Mononuclear cell (primary cell): Measurements from ENCODE around the gene GABARAPL2. TPM values are rescaled to one million over a fixed set of nuclear protein-coding genes. Genes with fewer than 3 reads are reported as not detected.
"Not testable (repeated sequence)": the region's sequence is repeated elsewhere in the genome, so short reads cannot be mapped to it uniquely, and the experiment has no call there.

Experiments
- H3K27me3 ChIP-seq: 2 replicates; pipeline ENCODE4 v1.6.0; 2011; ENCODE audit warnings: low read length, control low read depth; ENCODE audit not compliant: insufficient read depth
- H3K4me1 ChIP-seq: 2 replicates; pipeline ENCODE4 v1.5.1; 2011; ENCODE audit warnings: mild to moderate bottlenecking, low read length, control low read depth; ENCODE audit not compliant: insufficient read depth
- H3K4me3 ChIP-seq: 2 replicates; pipeline ENCODE4 v1.5.1; 2011; ENCODE audit warnings: mild to moderate bottlenecking, low read length, moderate library complexity
- H3K9me3 ChIP-seq: 2 replicates; pipeline ENCODE4 v1.5.1; 2011; ENCODE audit warnings: low read depth, mild to moderate bottlenecking, control low read depth, low read length
- total RNA-seq: library from RNA; depleted of rRNA; stranded (reverse); fragments of >200 nt; gene quantifications from one replicate; pipeline ENCODE4 v1.2.3, GENCODE V29; 2012

Gene GABARAPL2
- total RNA-seq, 1 donor, result 45.1 TPM

- no peaks in the 10 kb centered on the region for H3K9me3 ChIP-seq
- no peak overlapping the region for H3K4me3 ChIP-seq
- H3K27me3 ChIP-seq, result no peaks in the 10 kb centered on the region
- no peaks in the 10 kb centered on the region for H3K4me1 ChIP-seq
Observed at GRCh38 chr16:75541236-75541635, 24.9 kb upstream of the GABARAPL2 start.

- not testable (repeated sequence) for H3K9me3 ChIP-seq, H3K27me3 ChIP-seq, H3K4me3 ChIP-seq, H3K4me1 ChIP-seq
Observed at GRCh38 chr16:75542462-75542861, 23.7 kb upstream of the GABARAPL2 start.

- not testable (repeated sequence) for H3K9me3 ChIP-seq, H3K4me1 ChIP-seq, H3K27me3 ChIP-seq, H3K4me3 ChIP-seq
Observed at GRCh38 chr16:75545879-75546278, 20.3 kb upstream of the GABARAPL2 start.

- no peaks in the 10 kb centered on the region for H3K27me3 ChIP-seq
- H3K9me3 ChIP-seq, result no peaks in the 10 kb centered on the region
- H3K4me1 ChIP-seq, result peaks cover 9% of the 10 kb centered on the region
- H3K4me3 ChIP-seq, result no peak overlapping the region
Observed at GRCh38 chr16:75546293-75546692, 19.9 kb upstream of the GABARAPL2 start.

GRCh38 chr16:75548456-75548855, 17.7 kb upstream of the GABARAPL2 start:
- not testable (repeated sequence) for H3K4me3 ChIP-seq, H3K4me1 ChIP-seq, H3K9me3 ChIP-seq, H3K27me3 ChIP-seq

GRCh38 chr16:75550211-75550662, 15.9 kb upstream of the GABARAPL2 start:
- peaks cover 12% of the 10 kb centered on the region for H3K4me1 ChIP-seq
- no peaks in the 10 kb centered on the region for H3K9me3 ChIP-seq
- H3K4me3 ChIP-seq, result no peak overlapping the region
- H3K27me3 ChIP-seq, result no peaks in the 10 kb centered on the region

- Histone ChIP-seq H3K4me3 (no peak overlapping the region), H3K27me3 (no peaks in the 10 kb centered on the region), H3K9me3 (no peaks in the 10 kb centered on the region), H3K4me1 (peaks cover 24% of the 10 kb centered on the region)
Observed at GRCh38 chr16:75552951-75553350, 13.2 kb upstream of the GABARAPL2 start.

GRCh38 chr16:75555213-75555706, 10.9 kb upstream of the GABARAPL2 start:
- Histone ChIP-seq H3K9me3 (no peaks in the 10 kb centered on the region), H3K4me1 (peaks cover 17% of the 10 kb centered on the region), H3K4me3 (peak overlapping the region; percentile 46), H3K27me3 (no peaks in the 10 kb centered on the region)

GRCh38 chr16:75555707-75556430, 10.3 kb upstream of the GABARAPL2 start, which contains the start of gene TMEM231:
TSS of gene TMEM231 (minus strand) at chr16:75556252. CDS start at chr16:75556209, 43 bp downstream.
- H3K27me3 ChIP-seq, result no peaks in the 10 kb centered on the region
- peaks cover 15% of the 10 kb centered on the region for H3K4me1 ChIP-seq
- H3K4me3 ChIP-seq, result peak within 1 kb of the TSS; percentile 46
- no peaks in the 10 kb centered on the region for H3K9me3 ChIP-seq

- Histone ChIP-seq H3K4me1 (peaks cover 15% of the 10 kb centered on the region), H3K4me3 (peak overlapping the region; percentile 46), H3K27me3 (no peaks in the 10 kb centered on the region), H3K9me3 (no peaks in the 10 kb centered on the region)
Observed at GRCh38 chr16:75556431-75556950, 9.7 kb upstream of the GABARAPL2 start.

- H3K27me3 ChIP-seq, result peaks cover 3% of the 10 kb centered on the region
- peaks cover 15% of the 10 kb centered on the region for H3K4me1 ChIP-seq
- H3K9me3 ChIP-seq, result no peaks in the 10 kb centered on the region
- H3K4me3 ChIP-seq, result no peak overlapping the region
Observed at GRCh38 chr16:75558846-75559401, 7.3 kb upstream of the GABARAPL2 start.

- H3K4me1 ChIP-seq, result peaks cover 15% of the 10 kb centered on the region
- H3K27me3 ChIP-seq, result peaks cover 3% of the 10 kb centered on the region
- no peak overlapping the region for H3K4me3 ChIP-seq
- H3K9me3 ChIP-seq, result no peaks in the 10 kb centered on the region
Observed at GRCh38 chr16:75559564-75560372, 6.4 kb upstream of the GABARAPL2 start.

GRCh38 chr16:75565640-75566039, 539 bp upstream of the GABARAPL2 start:
- H3K27me3 ChIP-seq, result peaks cover 3% of the 10 kb centered on the region
- no peaks in the 10 kb centered on the region for H3K9me3 ChIP-seq
- H3K4me3 ChIP-seq, result peak overlapping the region; percentile 92
- peaks cover 51% of the 10 kb centered on the region for H3K4me1 ChIP-seq

- peak overlapping the region; percentile 92 for H3K4me3 ChIP-seq
- peaks cover 63% of the 10 kb centered on the region for H3K4me1 ChIP-seq
Observed at GRCh38 chr16:75566758-75567255, 628 bp downstream of the GABARAPL2 start.

GRCh38 chr16:75567911-75568310, 1.7 kb downstream of the GABARAPL2 start:
- H3K9me3 ChIP-seq, result no peaks in the 10 kb centered on the region
- peaks cover 1% of the 10 kb centered on the region for H3K27me3 ChIP-seq
- no peak overlapping the region for H3K4me3 ChIP-seq
- H3K4me1 ChIP-seq, result peaks cover 74% of the 10 kb centered on the region

More at GRCh38 chr16:75566758-75567255, 628 bp downstream of the GABARAPL2 start:
- H3K9me3 ChIP-seq, result no peaks in the 10 kb centered on the region
- peaks cover 3% of the 10 kb centered on the region for H3K27me3 ChIP-seq
